ENCODE measurements around the gene UBE2E2. TPM values are rescaled to one million over a fixed set of nuclear protein-coding genes. Genes with fewer than 3 reads are reported as not detected.

The UBE2E2 gene
- total RNA-seq, 1 donor from 2014 or later: 50.8 TPM

DNA sequence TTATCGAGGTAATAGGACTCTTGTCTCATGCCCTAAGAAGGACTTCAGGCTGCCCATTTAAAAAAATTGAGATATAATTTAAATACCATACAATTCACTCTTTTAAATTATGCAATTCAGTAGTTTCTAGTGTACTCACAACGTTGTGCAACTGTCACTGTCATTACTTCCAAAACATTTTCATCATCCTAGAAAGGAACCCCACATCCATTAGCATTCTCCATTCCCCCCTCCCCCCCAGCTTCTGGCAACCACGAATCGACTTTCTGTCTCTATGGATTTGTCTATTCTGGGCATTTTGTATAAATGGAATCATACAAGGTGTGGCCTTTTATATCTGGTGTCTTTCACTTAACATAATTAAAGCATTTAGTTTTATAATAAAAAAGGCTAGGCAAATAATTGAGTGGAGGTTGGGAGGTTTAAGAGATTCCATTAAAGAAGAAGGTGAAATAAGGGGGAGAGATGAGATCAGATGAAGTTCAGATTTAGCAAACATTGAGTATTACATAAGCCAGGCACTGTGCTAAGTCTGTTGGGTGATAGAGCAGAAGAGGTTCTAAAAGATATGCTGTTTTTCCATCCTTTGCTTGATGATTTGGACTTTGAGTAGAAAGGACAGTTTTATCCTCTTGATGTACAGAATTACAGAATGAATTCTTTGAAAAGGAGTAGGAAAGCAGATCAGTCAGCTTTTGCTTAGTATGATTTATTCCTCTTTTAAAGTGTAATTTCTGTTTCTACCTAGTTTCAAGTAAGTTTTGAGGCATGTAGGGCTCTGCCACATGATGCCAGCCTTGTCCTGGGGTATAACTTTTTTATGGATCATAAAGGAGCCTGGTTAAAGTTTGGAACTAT is 36.3 kb downstream of the UBE2E2 start:
- no peaks in the 10 kb centered on the region for H3K9me3 ChIP-seq
- H3K4me3 ChIP-seq: no peak overlapping the region
- H3K4me1 ChIP-seq: peaks cover 18% of the 10 kb centered on the region
- intact Hi-C loops (cut with DNase I): no loop called here
- ATAC-seq (peak in 1 of 2 donors; percentile 54), DNase-seq (no peak)
- H3K27ac ChIP-seq: no peak overlapping the region
- no peaks in the 10 kb centered on the region for H3K27me3 ChIP-seq (ENCODE audit: low read depth)
- no peaks in the 10 kb centered on the region for H3K36me3 ChIP-seq
- TF ChIP-seq, protein P1, sequence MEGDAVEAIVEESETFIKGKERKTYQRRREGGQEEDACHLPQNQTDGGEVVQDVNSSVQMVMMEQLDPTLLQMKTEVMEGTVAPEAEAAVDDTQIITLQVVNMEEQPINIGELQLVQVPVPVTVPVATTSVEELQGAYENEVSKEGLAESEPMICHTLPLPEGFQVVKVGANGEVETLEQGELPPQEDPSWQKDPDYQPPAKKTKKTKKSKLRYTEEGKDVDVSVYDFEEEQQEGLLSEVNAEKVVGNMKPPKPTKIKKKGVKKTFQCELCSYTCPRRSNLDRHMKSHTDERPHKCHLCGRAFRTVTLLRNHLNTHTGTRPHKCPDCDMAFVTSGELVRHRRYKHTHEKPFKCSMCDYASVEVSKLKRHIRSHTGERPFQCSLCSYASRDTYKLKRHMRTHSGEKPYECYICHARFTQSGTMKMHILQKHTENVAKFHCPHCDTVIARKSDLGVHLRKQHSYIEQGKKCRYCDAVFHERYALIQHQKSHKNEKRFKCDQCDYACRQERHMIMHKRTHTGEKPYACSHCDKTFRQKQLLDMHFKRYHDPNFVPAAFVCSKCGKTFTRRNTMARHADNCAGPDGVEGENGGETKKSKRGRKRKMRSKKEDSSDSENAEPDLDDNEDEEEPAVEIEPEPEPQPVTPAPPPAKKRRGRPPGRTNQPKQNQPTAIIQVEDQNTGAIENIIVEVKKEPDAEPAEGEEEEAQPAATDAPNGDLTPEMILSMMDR (IDR thresholded peaks at IDR 0.05): no peak

DNA sequence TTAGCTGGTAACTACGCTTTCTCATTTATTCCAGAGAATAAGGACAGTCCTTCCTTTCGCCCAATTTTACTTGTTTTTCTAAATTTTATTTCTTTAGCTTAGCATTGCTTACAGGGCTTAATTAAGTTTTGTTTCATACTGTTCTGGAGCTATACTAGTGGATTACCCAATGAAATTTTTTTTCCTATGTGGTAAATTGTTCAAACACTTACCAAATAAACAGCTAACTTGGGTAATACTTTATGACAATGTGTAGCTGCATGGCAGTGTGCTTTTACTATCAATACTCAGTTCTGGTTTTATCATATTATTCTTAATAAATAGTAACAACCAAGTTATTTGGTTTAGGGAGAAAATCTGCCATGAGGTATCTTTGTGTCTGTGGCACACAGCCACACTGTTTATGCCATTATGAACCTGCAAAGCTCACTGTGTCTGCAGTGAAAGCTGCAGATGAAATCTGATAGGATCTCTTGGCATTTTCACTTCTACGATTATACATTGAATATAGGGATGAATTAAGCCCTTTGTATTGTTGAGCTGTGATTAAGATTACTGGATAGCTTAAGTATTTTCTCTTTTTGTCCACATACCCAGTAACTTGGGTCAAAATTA is 37.2 kb downstream of the UBE2E2 start:
- DNase-seq (no peak), ATAC-seq (peak in 1 of 2 donors; percentile 68)
- H3K27me3 ChIP-seq (ENCODE audit: low read depth): no peaks in the 10 kb centered on the region
- intact Hi-C loops (cut with DNase I): no loop called here
- TF ChIP-seq, protein P1 (IDR thresholded peaks at IDR 0.05): no peak
- no peak overlapping the region for H3K27ac ChIP-seq
- H3K4me1 ChIP-seq: peaks cover 18% of the 10 kb centered on the region
- no peaks in the 10 kb centered on the region for H3K36me3 ChIP-seq
- H3K9me3 ChIP-seq: no peaks in the 10 kb centered on the region
- no peak overlapping the region for H3K4me3 ChIP-seq

DNA sequence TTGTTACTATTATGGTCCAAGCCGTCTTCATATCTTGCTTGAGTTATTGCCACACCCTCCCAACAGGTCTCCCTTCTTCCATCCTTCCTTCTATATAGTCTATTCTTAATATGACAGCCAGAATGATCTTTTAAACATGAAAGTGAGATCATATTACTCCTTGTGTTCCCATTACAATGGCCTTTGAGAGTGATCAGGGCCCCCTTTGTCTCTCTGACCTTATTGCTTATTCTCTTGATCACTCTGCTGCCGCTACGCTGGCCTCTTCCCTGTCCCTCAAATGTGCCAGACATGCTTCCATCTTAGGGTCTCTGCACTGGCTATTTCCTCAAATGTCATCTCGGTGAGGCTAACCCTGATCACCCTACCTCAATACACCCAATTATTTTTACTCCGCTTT is 38.1 kb downstream of the UBE2E2 start:
- Histone ChIP-seq H3K4me1 (peaks cover 15% of the 10 kb centered on the region), H3K27ac (no peak overlapping the region), H3K9me3 (no peaks in the 10 kb centered on the region), H3K27me3 (ENCODE audit: low read depth) (no peaks in the 10 kb centered on the region), H3K4me3 (no peak overlapping the region), H3K36me3 (no peaks in the 10 kb centered on the region)
- intact Hi-C loops (cut with DNase I): no loop called here
- ATAC-seq (no peak), DNase-seq (no peak)
- TF ChIP-seq, protein P1 (IDR thresholded peaks at IDR 0.05): no peak

DNA sequence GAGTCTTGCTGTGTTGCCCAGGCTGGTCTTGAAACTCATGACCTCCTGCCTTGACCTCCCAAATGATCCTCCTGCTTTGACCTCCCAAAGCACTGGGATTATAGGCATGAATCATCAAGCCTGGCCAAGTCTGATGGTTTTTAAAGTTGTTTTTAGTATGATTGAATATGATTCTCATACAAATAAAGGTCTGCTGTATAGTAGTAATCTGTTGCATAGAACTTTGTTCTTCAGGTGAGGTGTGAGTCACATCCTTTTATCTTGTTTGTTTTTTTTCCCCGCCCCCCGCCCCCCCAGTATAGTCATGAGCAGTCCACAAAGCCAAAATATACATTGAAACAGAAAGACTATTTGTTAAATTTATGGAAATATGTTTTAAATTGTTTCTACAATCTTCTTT is 39.0 kb downstream of the UBE2E2 start:
- Histone ChIP-seq H3K36me3 (no peaks in the 10 kb centered on the region), H3K4me1 (peaks cover 12% of the 10 kb centered on the region), H3K27ac (no peak overlapping the region), H3K4me3 (no peak overlapping the region), H3K9me3 (no peaks in the 10 kb centered on the region), H3K27me3 (ENCODE audit: low read depth) (no peaks in the 10 kb centered on the region)
- no peak for DNase-seq
- intact Hi-C loops (cut with DNase I): no loop called here
- TF ChIP-seq, protein P1 (IDR thresholded peaks at IDR 0.05): no peak
- no peak for ATAC-seq

DNA sequence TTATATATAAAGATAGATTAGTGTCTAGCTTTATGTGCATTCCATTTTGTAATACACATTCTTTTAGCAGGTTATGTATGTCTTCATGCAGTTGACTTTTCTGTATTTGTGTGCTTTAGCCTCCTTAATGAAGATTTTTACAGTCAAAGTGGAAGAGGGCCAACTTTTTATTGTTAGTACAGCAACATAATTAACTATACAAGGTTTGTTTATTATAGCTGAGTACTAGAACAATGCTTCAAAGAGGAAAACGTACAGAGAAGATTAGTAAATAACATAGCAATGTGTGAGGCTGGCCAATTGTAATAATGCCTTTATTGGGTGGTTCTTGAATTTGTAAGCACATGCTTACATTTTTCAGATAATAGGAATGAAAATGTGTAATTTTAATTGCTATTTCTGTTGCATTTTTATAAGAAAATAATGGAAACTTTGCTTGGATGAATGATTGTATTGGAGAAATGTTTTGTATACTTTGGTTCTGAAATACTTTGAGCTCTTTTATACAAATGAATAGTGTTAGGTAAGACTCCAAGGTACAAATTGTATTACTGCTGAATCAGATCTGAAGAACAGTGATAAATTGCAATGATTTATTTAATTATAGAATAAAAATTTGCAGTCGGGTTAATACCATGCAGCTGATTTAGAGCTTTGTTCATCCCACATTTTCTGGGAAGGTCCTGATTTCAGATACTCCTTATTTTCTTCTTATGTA is 41.4 kb downstream of the UBE2E2 start:
- TF ChIP-seq, protein P1 (IDR thresholded peaks at IDR 0.05): no peak
- peaks cover 11% of the 10 kb centered on the region for H3K4me1 ChIP-seq
- ATAC-seq (no peak), DNase-seq (no peak)
- no peak overlapping the region for H3K4me3 ChIP-seq
- H3K36me3 ChIP-seq: no peaks in the 10 kb centered on the region
- intact Hi-C loops (cut with DNase I): no loop called here
- no peak overlapping the region for H3K27ac ChIP-seq
- H3K27me3 ChIP-seq (ENCODE audit: low read depth): no peaks in the 10 kb centered on the region
- no peaks in the 10 kb centered on the region for H3K9me3 ChIP-seq

Data from lower lobe of right lung (tissue), 2 donors.